H1 (cell line): ENCODE data around the gene DPY30. TPM values are rescaled to one million over a fixed set of nuclear protein-coding genes. Genes with fewer than 3 reads are reported as not detected.

ENCODE experiments used
- CTCF ChIA-PET: fragments of 300-600 bp; sonication (Branson Sonifier 250); formaldehyde crosslinking; loops from one replicate; lab custom pipeline; 2021; ENCODE audit not compliant: partially characterized antibody; lab: Charles Lee
- POLR2A ChIA-PET: fragments of 300-600 bp; sonication (Branson Sonifier 250); formaldehyde crosslinking; loops from one replicate; lab custom pipeline; 2021; ENCODE audit warnings: inconsistent platforms; ENCODE audit not compliant: partially characterized antibody; lab: Charles Lee
- DNase-seq, 2 experiments: peaks; one replicate each; pipeline versions ENCODE4 v3.0.0 to v3.0.0-alpha.2; 2010 to 2022; ENCODE audit warnings: low spot score in 2 of 2, low read depth in 1 of 2, mixed read lengths in 1 of 2
- FAIRE-seq: peaks from 2 replicates; lab custom pipeline; 2011; peaks lifted over from hg19 to GRCh38; lab: Jason Lieb, UNC
- H2AFZ ChIP-seq: 2 replicates; pipeline ENCODE4 v1.8.1; 2012; ENCODE audit warnings: low read length, inconsistent platforms
- H2AK5ac ChIP-seq: 2 replicates; pipeline ENCODE4 v1.6.1; 2013; ENCODE audit warnings: low read depth, low read length
- H2BK120ac ChIP-seq: replicated peaks from 2 replicates; pipeline ENCODE3; 2013; ENCODE audit warnings: low read depth, low read length, inconsistent platforms
- H2BK12ac ChIP-seq: 2 replicates; pipeline ENCODE4 v1.6.1; 2013; ENCODE audit warnings: low read depth, low read length
- H2BK15ac ChIP-seq: 2 replicates; pipeline ENCODE4 v1.6.1; 2013; ENCODE audit warnings: low read length
- H2BK20ac ChIP-seq: 2 replicates; pipeline ENCODE4 v1.6.1; 2013; ENCODE audit warnings: low read length
- H2BK5ac ChIP-seq: 2 replicates; pipeline ENCODE4 v1.6.1; 2013; ENCODE audit warnings: low read depth, low read length
- H3K14ac ChIP-seq: 2 replicates; pipeline ENCODE4 v1.6.1; 2013; ENCODE audit warnings: inconsistent platforms; ENCODE audit not compliant: insufficient read length
- H3K18ac ChIP-seq: 2 replicates; pipeline ENCODE4 v1.6.1; 2013; ENCODE audit warnings: low read length; ENCODE audit errors: extremely low read depth
- H3K23ac ChIP-seq: 2 replicates; pipeline ENCODE4 v1.6.1; 2013; ENCODE audit warnings: inconsistent platforms; ENCODE audit not compliant: insufficient read length
- H3K23me2 ChIP-seq: 2 replicates; pipeline ENCODE4 v1.6.1; 2013; ENCODE audit warnings: low read depth, low read length
- H3K27ac ChIP-seq: 2 replicates; pipeline ENCODE4 v1.6.1; 2011; ENCODE audit warnings: low read depth, low read length, inconsistent platforms
- H3K27me3 ChIP-seq, 4 experiments: replicated peaks in 1 of 4; 1 replicate in 1 of 4; 2 replicates in 3 of 4; pipeline versions ENCODE4 v1.6.1 to v1.8.1; 2011 to 2013; ENCODE audit warnings: low read length in 3 of 4, mild to moderate bottlenecking in 3 of 4, inconsistent platforms in 2 of 4, mixed read lengths in 2 of 4, moderate library complexity in 1 of 4; ENCODE audit not compliant: control insufficient read depth in 3 of 4, insufficient read depth in 3 of 4; ENCODE audit errors: extremely low read depth in 1 of 4
- H3K36me3 ChIP-seq, 4 experiments: 2 replicates each; pipeline versions ENCODE4 v1.6.1 to v1.8.1; 2011 to 2013; ENCODE audit warnings: mild to moderate bottlenecking in 4 of 4, low read length in 3 of 4, moderate library complexity in 2 of 4, control low read depth in 1 of 4, inconsistent platforms in 1 of 4; ENCODE audit not compliant: insufficient read depth in 4 of 4, control insufficient read depth in 2 of 4
- H3K4ac ChIP-seq: replicated peaks from 2 replicates; pipeline ENCODE3; 2013; ENCODE audit warnings: low read length, low read depth, mixed read lengths, inconsistent platforms; ENCODE audit not compliant: insufficient read length
- H3K4me1 ChIP-seq, 4 experiments: replicated peaks in 1 of 4; 1 replicate in 1 of 4; 2 replicates in 3 of 4; pipeline versions ENCODE4 v1.6.1 to v1.8.1; 2011 to 2013; ENCODE audit warnings: low read length in 3 of 4, inconsistent platforms in 2 of 4, mixed read lengths in 1 of 4; ENCODE audit not compliant: insufficient read depth in 4 of 4, control insufficient read depth in 3 of 4
- H3K4me2 ChIP-seq, 2 experiments: 2 replicates each; pipeline versions ENCODE4 v1.6.1 to v1.8.1; 2011 to 2013; ENCODE audit warnings: low read depth in 2 of 2, low read length in 2 of 2, control low read depth in 1 of 2, inconsistent platforms in 1 of 2, mild to moderate bottlenecking in 1 of 2; ENCODE audit not compliant: insufficient read depth in 1 of 2
- H3K4me3 ChIP-seq, 4 experiments: fragments of 200-600, 300-600 bp in 1 of 4; sonication (generic), shearing (Covaris generic), sonication (Bioruptor Twin) in 1 of 4; 2 replicates each; pipeline versions ENCODE4 v1.5.1 to v1.8.1; 2011 to 2016; ENCODE audit warnings: low read length in 4 of 4, low read depth in 3 of 4, control low read depth in 2 of 4, inconsistent platforms in 2 of 4, mild to moderate bottlenecking in 2 of 4, mixed read lengths in 1 of 4, moderate library complexity in 1 of 4; ENCODE audit not compliant: insufficient read depth in 2 of 4; ENCODE audit errors: extremely low read depth in 1 of 4
- H3K56ac ChIP-seq: replicated peaks from 2 replicates; pipeline ENCODE3; 2013; ENCODE audit warnings: low read depth, mild to moderate bottlenecking, mixed read lengths, low read length, inconsistent platforms; ENCODE audit not compliant: insufficient read length
- H3K79me1 ChIP-seq: 2 replicates; pipeline ENCODE4 v1.6.1; 2013; ENCODE audit warnings: low read depth, low read length, control low read depth
- H3K79me2 ChIP-seq, 2 experiments: 2 replicates each; pipeline versions ENCODE4 v1.6.1 to v1.8.1; 2012 to 2013; ENCODE audit warnings: low read length in 2 of 2, mild to moderate bottlenecking in 2 of 2, inconsistent platforms in 1 of 2; ENCODE audit not compliant: insufficient read depth in 2 of 2, control insufficient read depth in 1 of 2
- H3K9ac ChIP-seq, 4 experiments: replicated peaks in 1 of 4; 1 replicate in 1 of 4; 2 replicates in 3 of 4; pipeline versions ENCODE4 v1.6.1 to v1.8.1; 2011 to 2013; ENCODE audit warnings: low read depth in 3 of 4, low read length in 3 of 4, control low read depth in 2 of 4, mild to moderate bottlenecking in 2 of 4, moderate library complexity in 2 of 4, inconsistent platforms in 1 of 4; ENCODE audit errors: extremely low read depth in 1 of 4
- H3K9me3 ChIP-seq, 2 experiments: 2 replicates each; pipeline versions ENCODE4 v1.6.1 to v1.8.1; 2012 to 2013; ENCODE audit warnings: mild to moderate bottlenecking in 2 of 2, moderate library complexity in 2 of 2, control low read depth in 1 of 2, inconsistent platforms in 1 of 2, low read depth in 1 of 2, low read length in 1 of 2, mixed read lengths in 1 of 2; ENCODE audit not compliant: insufficient read depth in 2 of 2
- H4K20me1 ChIP-seq, 2 experiments: replicated peaks in 1 of 2; 2 replicates each; pipeline versions ENCODE3 to v1.8.1; 2011 to 2013; ENCODE audit warnings: inconsistent platforms in 2 of 2, low read length in 2 of 2, mild to moderate bottlenecking in 1 of 2; ENCODE audit not compliant: insufficient read depth in 2 of 2, control insufficient read depth in 1 of 2
- H4K5ac ChIP-seq: 2 replicates; pipeline ENCODE4 v1.6.1; 2013; ENCODE audit warnings: low read length, low read depth, mixed read lengths, inconsistent platforms; ENCODE audit not compliant: insufficient read length
- H4K8ac ChIP-seq: 2 replicates; pipeline ENCODE4 v1.8.0; 2013; ENCODE audit warnings: mild to moderate bottlenecking, moderate library complexity, low read length, inconsistent platforms; ENCODE audit not compliant: insufficient read depth; ENCODE audit errors: extremely low read depth
- H4K91ac ChIP-seq: replicated peaks from 2 replicates; pipeline ENCODE3; 2013; ENCODE audit warnings: low read length, mixed read lengths, inconsistent platforms; ENCODE audit not compliant: insufficient read length
- WGBS, 2 experiments: shearing (Covaris generic) in 1 of 2; methylation state at CpG; one replicate each; pipeline versions ENCODE4 v1.1.6 to v1.1.7; 2013 to 2015; ENCODE audit warnings: low lambda C conversion rate in 2 of 2, mixed read lengths in 2 of 2, inconsistent platforms in 1 of 2, low coverage in 1 of 2, missing lambda C conversion rate in 1 of 2; ENCODE audit not compliant: insufficient replicate concordance in 2 of 2, insufficient coverage in 1 of 2, insufficient read length in 1 of 2; ENCODE audit errors: extremely low coverage in 1 of 2, missing lambda C conversion rate in 1 of 2; 5-methylcytosine and 5-hydroxymethylcytosine counted together
- polyA plus RNA-seq, 7 experiments: library from polyadenylated mRNA; depleted of rRNA in 3 of 7; stranded (reverse) in 5 of 7; unstranded in 2 of 7; fragments of >200 nt in 5 of 7; fragments of 200-250 nt in 2 of 7; gene quantifications; 1 replicate in 5 of 7; 2 replicates in 1 of 7; 4 replicates in 1 of 7; pipeline versions ENCODE4 v1.2.1 to v1.2.3, GENCODE V29; 2011 to 2013; ENCODE audit warnings: missing spikeins in 2 of 7, mixed read lengths in 2 of 7
- total RNA-seq: library from RNA; stranded (reverse); fragmentation: NEBNext Ultra II Directional; extraction: Animal tissue kit (Norgen Biotek cat#: 25700); gene quantifications from 2 replicates; pipeline ENCODE4 v1.2.1, GENCODE V29; 2021

Gene DPY30
- total and polyA plus RNA-seq, 2 of the 8 experiments (the other 6 are each of a cell fraction or from before 2014, with no cell fraction given): 139 to 157 TPM

DNA sequence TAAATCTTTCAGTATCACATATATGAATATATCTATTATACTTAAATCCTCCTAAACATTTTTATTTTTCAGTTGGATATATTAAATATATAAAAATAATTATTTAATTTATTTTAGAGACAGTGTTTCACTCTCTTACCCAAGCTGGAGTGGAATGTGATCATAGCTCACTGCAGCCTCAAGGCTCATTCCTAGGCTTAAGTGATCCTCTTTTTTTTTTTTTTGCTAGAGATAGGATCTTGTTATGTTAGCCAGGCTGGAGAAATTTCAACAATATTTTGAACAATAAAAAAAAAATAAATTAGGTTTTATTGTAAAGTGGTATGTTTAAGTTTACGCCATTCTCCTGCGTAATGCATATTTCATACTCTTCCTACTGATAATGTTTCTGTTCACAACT lies 27.9 kb upstream of the DPY30 start:
- POLR2A ChIA-PET: interaction anchor here (0.7 to 1.1 kb wide), 2 partner anchors 28 to 235 kb away, joined by 5 read pairs; partner anchors contain the start of gene DPY30

More for the DNA sequence above, 27.9 kb upstream of the DPY30 start:
- H4K91ac ChIP-seq: no peak overlapping the region
- H2BK12ac ChIP-seq: no peak overlapping the region
- H3K27me3 ChIP-seq: no peaks in the 10 kb centered on the region
- no peak overlapping the region for H2BK15ac ChIP-seq
- no peak overlapping the region for H3K9ac ChIP-seq
- no peak overlapping the region for H3K27ac ChIP-seq
- WGBS, 2 experiments: 100% methylated on average over 2 of the region's 2 CpGs; no CpG with 5 or more reads in 1 of the 2 experiments
- H4K8ac ChIP-seq: no peak overlapping the region
- no peaks in the 10 kb centered on the region for H3K9me3 ChIP-seq
- no peak overlapping the region for H3K56ac ChIP-seq
- H3K36me3 ChIP-seq: 0 out of 8 replicates have a peak, but pooled peaks cover 0 to 2% (median 0%) of the 10 kb centered on the region in 4 experiments
- H2BK5ac ChIP-seq: no peak overlapping the region
- H2BK120ac ChIP-seq: no peak overlapping the region
- no peak overlapping the region for H2AFZ ChIP-seq
- CTCF ChIA-PET: interaction anchor here (0.6 to 1.0 kb wide), 3 partner anchors 21 to 1282 kb away, joined by 3 to 4 read pairs (median 3); no protein-coding TSS in a partner anchor
- FAIRE-seq: no peak
- peaks cover 3% of the 10 kb centered on the region for H3K23me2 ChIP-seq
- no peaks in the 10 kb centered on the region; a peak in 2 of 7 replicates for H3K4me1 ChIP-seq
- H3K79me2 ChIP-seq: peaks cover 0 to 37% of the 10 kb centered on the region in 2 experiments; a peak in 2 of 4 replicates
- H3K79me1 ChIP-seq: no peaks in the 10 kb centered on the region; the same call in 1 of the 2 replicates
- no peak overlapping the region for H3K18ac ChIP-seq
- no peak overlapping the region for H3K4me2 ChIP-seq
- no peak overlapping the region for H4K5ac ChIP-seq
- H3K4ac ChIP-seq: no peak overlapping the region
- no peak overlapping the region for H3K4me3 ChIP-seq
- peaks cover 0 to 1% of the 10 kb centered on the region in 2 experiments for H4K20me1 ChIP-seq
- H2BK20ac ChIP-seq: no peak overlapping the region
- H3K14ac ChIP-seq: no peak overlapping the region
- DNase-seq: no peak
- no peak overlapping the region for H3K23ac ChIP-seq
- H2AK5ac ChIP-seq: no peak overlapping the region
